C4-2B (cell line): ENCODE data around the gene SLMAP.

Source experiments
- H3K27ac ChIP-seq: fragments of 450-650 bp; 2 replicates; pipeline ENCODE4 v1.5.1; 2017
- CTCF ChIP-seq: fragments of 450-650 bp; conservative IDR thresholded peaks from 2 replicates; pipeline ENCODE4 v1.5.1; 2017; ENCODE audit warnings: mild to moderate bottlenecking
- ZFX ChIP-seq: fragments of 450-650 bp; IDR thresholded peaks from 2 replicates; pipeline ENCODE4 v1.6.1; 2017

The SLMAP gene

GRCh38 chr3:57893668-57894067, 137.6 kb downstream of the SLMAP start:
- TF ChIP-seq CTCF (no peak), ZFX (no peak)
- H3K27ac ChIP-seq: no peak overlapping the region

- TF ChIP-seq CTCF: no peak
- TF ChIP-seq ZFX: no peak
Measured at GRCh38 chr3:57896031-57896430, 139.9 kb downstream of the SLMAP start.

GRCh38 chr3:57896691-57897090, 140.6 kb downstream of the SLMAP start:
- TF ChIP-seq ZFX (no peak), CTCF (no peak)
- H3K27ac ChIP-seq: no peak overlapping the region

More at GRCh38 chr3:57896031-57896430, 139.9 kb downstream of the SLMAP start:
- H3K27ac ChIP-seq: no peak overlapping the region

- no peak overlapping the region for H3K27ac ChIP-seq
- TF ChIP-seq CTCF (no peak), ZFX (no peak)
Measured at GRCh38 chr3:57900786-57901185, 144.7 kb downstream of the SLMAP start.

GRCh38 chr3:57903124-57903890, 147.2 kb downstream of the SLMAP start:
- no peak overlapping the region for H3K27ac ChIP-seq
- no peak for TF ChIP-seq CTCF
- TF ChIP-seq ZFX: no peak

GRCh38 chr3:57910990-57911389, 154.9 kb downstream of the SLMAP start:
- TF ChIP-seq ZFX (no peak), CTCF (peak; percentile 53)
- no peak overlapping the region for H3K27ac ChIP-seq

- H3K27ac ChIP-seq: no peak overlapping the region
- TF ChIP-seq CTCF (no peak), ZFX (no peak)
Measured at GRCh38 chr3:57911593-57911992, 155.5 kb downstream of the SLMAP start.
